Measurements from ENCODE around the gene CT45A2.
"Not testable (repeated sequence)": the region's sequence is repeated elsewhere in the genome, so short reads cannot be mapped to it uniquely, and the experiment has no call there.

The CT45A2 gene, protein sequence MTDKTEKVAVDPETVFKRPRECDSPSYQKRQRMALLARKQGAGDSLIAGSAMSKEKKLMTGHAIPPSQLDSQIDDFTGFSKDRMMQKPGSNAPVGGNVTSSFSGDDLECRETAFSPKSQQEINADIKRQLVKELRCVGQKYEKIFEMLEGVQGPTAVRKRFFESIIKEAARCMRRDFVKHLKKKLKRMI

DNA sequence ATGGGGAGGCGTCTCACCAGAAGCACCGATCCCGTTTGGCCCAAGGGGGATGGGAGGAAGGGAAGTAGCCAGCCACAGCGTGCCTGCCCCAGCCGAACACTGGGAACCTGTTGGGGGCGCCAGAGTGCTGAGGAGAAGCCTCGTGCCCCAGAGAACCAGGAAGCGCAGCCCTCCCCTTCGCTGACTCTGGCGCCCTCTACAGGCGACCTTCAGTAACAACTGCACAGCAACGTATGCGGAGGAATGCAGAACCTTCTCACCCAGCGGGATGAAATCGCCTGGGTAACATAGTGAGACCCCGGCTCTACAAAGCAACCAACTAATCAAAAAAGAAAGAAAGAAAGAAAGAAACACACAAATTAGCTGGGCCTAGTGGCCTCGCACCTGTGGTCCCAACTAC lies at the start of gene CT45A2:
Gene CT45A2 (minus strand): TSS at position 101 of the 400 bp plus-strand sequence. CDS start 3,747 bp downstream, outside the sequence.
- not testable (repeated sequence) for DNase-seq

DNA sequence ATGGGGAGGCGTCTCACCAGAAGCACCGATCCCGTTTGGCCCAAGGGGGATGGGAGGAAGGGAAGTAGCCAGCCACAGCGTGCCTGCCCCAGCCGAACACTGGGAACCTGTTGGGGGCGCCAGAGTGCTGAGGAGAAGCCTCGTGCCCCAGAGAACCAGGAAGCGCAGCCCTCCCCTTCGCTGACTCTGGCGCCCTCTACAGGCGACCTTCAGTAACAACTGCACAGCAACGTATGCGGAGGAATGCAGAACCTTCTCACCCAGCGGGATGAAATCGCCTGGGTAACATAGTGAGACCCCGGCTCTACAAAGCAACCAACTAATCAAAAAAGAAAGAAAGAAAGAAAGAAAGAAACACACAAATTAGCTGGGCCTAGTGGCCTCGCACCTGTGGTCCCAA lies 34.6 kb upstream of the CT45A2 start, which contains the start of gene CT45A8:
Gene CT45A8 (minus strand): TSS at position 101 of the 400 bp plus-strand sequence. CDS start 3,755 bp downstream, outside the sequence.
- not testable (repeated sequence) for DNase-seq

DNA sequence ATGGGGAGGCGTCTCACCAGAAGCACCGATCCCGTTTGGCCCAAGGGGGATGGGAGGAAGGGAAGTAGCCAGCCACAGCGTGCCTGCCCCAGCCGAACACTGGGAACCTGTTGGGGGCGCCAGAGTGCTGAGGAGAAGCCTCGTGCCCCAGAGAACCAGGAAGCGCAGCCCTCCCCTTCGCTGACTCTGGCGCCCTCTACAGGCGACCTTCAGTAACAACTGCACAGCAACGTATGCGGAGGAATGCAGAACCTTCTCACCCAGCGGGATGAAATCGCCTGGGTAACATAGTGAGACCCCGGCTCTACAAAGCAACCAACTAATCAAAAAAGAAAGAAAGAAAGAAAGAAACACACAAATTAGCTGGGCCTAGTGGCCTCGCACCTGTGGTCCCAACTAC lies 17.4 kb upstream of the CT45A2 start, which contains the start of gene CT45A7:
Gene CT45A7 (minus strand): TSS at position 101 of the 400 bp plus-strand sequence. CDS start 3,747 bp downstream, outside the sequence.
- DNase-seq = not testable (repeated sequence)

DNA sequence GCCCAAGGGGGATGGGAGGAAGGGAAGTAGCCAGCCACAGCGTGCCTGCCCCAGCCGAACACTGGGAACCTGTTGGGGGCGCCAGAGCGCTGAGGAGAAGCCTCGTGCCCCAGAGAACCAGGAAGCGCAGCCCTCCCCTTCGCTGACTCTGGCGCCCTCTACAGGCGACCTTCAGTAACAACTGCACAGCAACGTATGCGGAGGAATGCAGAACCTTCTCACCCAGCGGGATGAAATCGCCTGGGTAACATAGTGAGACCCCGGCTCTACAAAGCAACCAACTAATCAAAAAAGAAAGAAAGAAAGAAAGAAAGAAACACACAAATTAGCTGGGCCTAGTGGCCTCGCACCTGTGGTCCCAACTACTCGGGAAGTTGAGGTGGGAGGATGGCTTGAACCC lies 17.1 kb downstream of the CT45A2 start, which contains the start of gene CT45A6:
Gene CT45A6 (minus strand): TSS at position 101 of the 400 bp plus-strand sequence. CDS start 3,794 bp downstream, outside the sequence.
- DNase-seq = not testable (repeated sequence)

DNA sequence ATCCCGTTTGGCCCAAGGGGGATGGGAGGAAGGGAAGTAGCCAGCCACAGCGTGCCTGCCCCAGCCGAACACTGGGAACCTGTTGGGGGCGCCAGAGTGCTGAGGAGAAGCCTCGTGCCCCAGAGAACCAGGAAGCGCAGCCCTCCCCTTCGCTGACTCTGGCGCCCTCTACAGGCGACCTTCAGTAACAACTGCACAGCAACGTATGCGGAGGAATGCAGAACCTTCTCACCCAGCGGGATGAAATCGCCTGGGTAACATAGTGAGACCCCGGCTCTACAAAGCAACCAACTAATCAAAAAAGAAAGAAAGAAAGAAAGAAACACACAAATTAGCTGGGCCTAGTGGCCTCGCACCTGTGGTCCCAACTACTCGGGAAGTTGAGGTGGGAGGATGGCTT lies 34.4 kb downstream of the CT45A2 start, which contains the start of gene CT45A5:
Gene CT45A5 (minus strand): TSS at position 101 of the 400 bp plus-strand sequence. CDS start 3,774 bp downstream, outside the sequence.
- not testable (repeated sequence) for DNase-seq

DNA sequence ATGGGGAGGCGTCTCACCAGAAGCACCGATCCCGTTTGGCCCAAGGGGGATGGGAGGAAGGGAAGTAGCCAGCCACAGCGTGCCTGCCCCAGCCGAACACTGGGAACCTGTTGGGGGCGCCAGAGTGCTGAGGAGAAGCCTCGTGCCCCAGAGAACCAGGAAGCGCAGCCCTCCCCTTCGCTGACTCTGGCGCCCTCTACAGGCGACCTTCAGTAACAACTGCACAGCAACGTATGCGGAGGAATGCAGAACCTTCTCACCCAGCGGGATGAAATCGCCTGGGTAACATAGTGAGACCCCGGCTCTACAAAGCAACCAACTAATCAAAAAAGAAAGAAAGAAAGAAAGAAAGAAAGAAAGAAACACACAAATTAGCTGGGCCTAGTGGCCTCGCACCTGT lies 51.7 kb downstream of the CT45A2 start, which contains the start of gene CT45A3:
Gene CT45A3 (minus strand): TSS at position 101 of the 400 bp plus-strand sequence. CDS start 3,747 bp downstream, outside the sequence.
- not testable (repeated sequence) for DNase-seq
